ENCODE measurements around the gene CCNL2.
"Not testable (repeated sequence)": the region's sequence is repeated elsewhere in the genome, so short reads cannot be mapped to it uniquely, and the experiment has no call there.

Gene CCNL2

GRCh38 chr1:1419813-1420653 is 20.9 kb upstream of the CCNL2 start:
- DNase-seq (ENCODE audit: low read depth), result no peak

- DNase-seq (ENCODE audit: low read depth), result no peak
These were observed 20.3 kb upstream of the CCNL2 start for GRCh38 chr1:1419363-1419812.

- no peak for DNase-seq (ENCODE audit: low read depth)
These were observed 19.6 kb upstream of the CCNL2 start for GRCh38 chr1:1418464-1419362.

- DNase-seq (ENCODE audit: low read depth), result not testable (repeated sequence)
These were observed 18.8 kb upstream of the CCNL2 start for GRCh38 chr1:1417825-1418463.

- not testable (repeated sequence) for DNase-seq (ENCODE audit: low read depth)
These were observed 18.3 kb upstream of the CCNL2 start for GRCh38 chr1:1417396-1417795.

GRCh38 chr1:1415751-1416150 is 16.6 kb upstream of the CCNL2 start:
- DNase-seq (ENCODE audit: low read depth), result no peak

GRCh38 chr1:1412311-1412902 is 13.3 kb upstream of the CCNL2 start:
- DNase-seq (ENCODE audit: low read depth), result not testable (repeated sequence)

- DNase-seq (ENCODE audit: low read depth), result no peak
These were observed 12.5 kb upstream of the CCNL2 start for GRCh38 chr1:1411626-1412025.

- DNase-seq (ENCODE audit: low read depth), result not testable (repeated sequence)
These were observed 11.1 kb upstream of the CCNL2 start for GRCh38 chr1:1410238-1410637.

- DNase-seq (ENCODE audit: low read depth), result no peak
These were observed 8.6 kb upstream of the CCNL2 start for GRCh38 chr1:1407636-1408318.

GRCh38 chr1:1406821-1407635 is 7.9 kb upstream of the CCNL2 start, which contains the start of gene MRPL20:
MRPL20 (minus strand) TSS chr1:1407293; CDS start chr1:1407217, 76 bp downstream.
- peak; percentile 89 for DNase-seq (ENCODE audit: low read depth)

GRCh38 chr1:1406101-1406820 is 7.1 kb upstream of the CCNL2 start:
- DNase-seq (ENCODE audit: low read depth), result no peak

- DNase-seq (ENCODE audit: low read depth), result no peak
These were observed 4.5 kb upstream of the CCNL2 start for GRCh38 chr1:1403653-1404052.

- DNase-seq (ENCODE audit: low read depth), result not testable (repeated sequence)
These were observed 3.8 kb upstream of the CCNL2 start for GRCh38 chr1:1402901-1403392.

- no peak for DNase-seq (ENCODE audit: low read depth)
These were observed 3.2 kb upstream of the CCNL2 start for GRCh38 chr1:1402072-1402900.

GRCh38 chr1:1401457-1402010 is 2.4 kb upstream of the CCNL2 start:
- no peak for DNase-seq (ENCODE audit: low read depth)

GRCh38 chr1:1400576-1401456 is 1.7 kb upstream of the CCNL2 start:
- DNase-seq (ENCODE audit: low read depth), result no peak

Measured in stimulated activated CD8-positive, alpha-beta memory T cell treated with anti-CD3 and anti-CD28 coated beads, Interleukin-15, amount 100 ng/mL, for 24 hours (primary cell).